HT-29 (cell line): ENCODE data around the gene NAV3. TPM values are rescaled to one million over a fixed set of nuclear protein-coding genes. Genes with fewer than 3 reads are reported as not detected.
A peak's percentile ranks its signal among the peaks of the same experiment; 100 is the strongest.

Experiments used
- DNase-seq: peaks from one replicate; pipeline ENCODE4 v3.0.0-alpha.2; 2015; ENCODE audit warnings: low spot score
- total RNA-seq: library from RNA; depleted of rRNA; stranded (reverse); fragments of >200 nt; shearing (Covaris generic); gene quantifications from 2 replicates; pipeline ENCODE4 v1.2.3, GENCODE V29; 2014

NAV3 gene
- total RNA-seq, 1 experiment from 2014 or later = 0.38 TPM

GRCh38 chr12:77983859-77984258 is 153.2 kb downstream of the NAV3 start:
- DNase-seq = no peak

GRCh38 chr12:77992760-77993159 is 162.1 kb downstream of the NAV3 start:
- no peak for DNase-seq

- no peak for DNase-seq
Observed at GRCh38 chr12:77993658-77994057, 163.0 kb downstream of the NAV3 start.

- no peak for DNase-seq
Observed at GRCh38 chr12:77995436-77996167, 164.9 kb downstream of the NAV3 start.

- no peak for DNase-seq
Observed at GRCh38 chr12:77996670-77997069, 166.0 kb downstream of the NAV3 start.

- no peak for DNase-seq
Observed at GRCh38 chr12:77998236-77998786, 167.6 kb downstream of the NAV3 start.

- no peak for DNase-seq
Observed at GRCh38 chr12:77999074-77999715, 168.5 kb downstream of the NAV3 start.

- peak; percentile 28 for DNase-seq
Observed at GRCh38 chr12:78002878-78003277, 172.2 kb downstream of the NAV3 start.

GRCh38 chr12:78004249-78005093 is 173.8 kb downstream of the NAV3 start:
- no peak for DNase-seq

- DNase-seq = no peak
Observed at GRCh38 chr12:78005094-78005492, 174.4 kb downstream of the NAV3 start.

GRCh38 chr12:78007173-78007572 is 176.5 kb downstream of the NAV3 start:
- no peak for DNase-seq

GRCh38 chr12:78009031-78009430 is 178.3 kb downstream of the NAV3 start:
- DNase-seq = no peak

- no peak for DNase-seq
Observed at GRCh38 chr12:78018171-78018910, 187.6 kb downstream of the NAV3 start.

GRCh38 chr12:78018939-78019338 is 188.2 kb downstream of the NAV3 start:
- no peak for DNase-seq

GRCh38 chr12:78028426-78028825 is 197.7 kb downstream of the NAV3 start:
- no peak for DNase-seq

GRCh38 chr12:78034025-78034424 is 203.3 kb downstream of the NAV3 start:
- no peak for DNase-seq

- no peak for DNase-seq
Observed at GRCh38 chr12:78035901-78036606, 205.4 kb downstream of the NAV3 start.

- no peak for DNase-seq
Observed at GRCh38 chr12:78036874-78037273, 206.2 kb downstream of the NAV3 start.

GRCh38 chr12:78037707-78038106 is 207.0 kb downstream of the NAV3 start:
- DNase-seq = no peak

GRCh38 chr12:78038541-78038940 is 207.8 kb downstream of the NAV3 start:
- no peak for DNase-seq

GRCh38 chr12:78038986-78039385 is 208.3 kb downstream of the NAV3 start:
- DNase-seq = no peak
